ENCODE data around the gene DNAH17. TPM values are rescaled to one million over a fixed set of nuclear protein-coding genes. Genes with fewer than 3 reads are reported as not detected.

The DNAH17 gene
- total RNA-seq, 2 experiments from 2014 or later, result 0.41 to 0.45 TPM

- CTCF ChIA-PET, result no interaction called here
- ATAC-seq (no peak), DNase-seq (no peak)
- H3K9me3 Mint-ChIP-seq, result no peaks in the 10 kb centered on the region
- TF ChIP-seq, protein P1, sequence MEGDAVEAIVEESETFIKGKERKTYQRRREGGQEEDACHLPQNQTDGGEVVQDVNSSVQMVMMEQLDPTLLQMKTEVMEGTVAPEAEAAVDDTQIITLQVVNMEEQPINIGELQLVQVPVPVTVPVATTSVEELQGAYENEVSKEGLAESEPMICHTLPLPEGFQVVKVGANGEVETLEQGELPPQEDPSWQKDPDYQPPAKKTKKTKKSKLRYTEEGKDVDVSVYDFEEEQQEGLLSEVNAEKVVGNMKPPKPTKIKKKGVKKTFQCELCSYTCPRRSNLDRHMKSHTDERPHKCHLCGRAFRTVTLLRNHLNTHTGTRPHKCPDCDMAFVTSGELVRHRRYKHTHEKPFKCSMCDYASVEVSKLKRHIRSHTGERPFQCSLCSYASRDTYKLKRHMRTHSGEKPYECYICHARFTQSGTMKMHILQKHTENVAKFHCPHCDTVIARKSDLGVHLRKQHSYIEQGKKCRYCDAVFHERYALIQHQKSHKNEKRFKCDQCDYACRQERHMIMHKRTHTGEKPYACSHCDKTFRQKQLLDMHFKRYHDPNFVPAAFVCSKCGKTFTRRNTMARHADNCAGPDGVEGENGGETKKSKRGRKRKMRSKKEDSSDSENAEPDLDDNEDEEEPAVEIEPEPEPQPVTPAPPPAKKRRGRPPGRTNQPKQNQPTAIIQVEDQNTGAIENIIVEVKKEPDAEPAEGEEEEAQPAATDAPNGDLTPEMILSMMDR (IDR thresholded peaks at IDR 0.05), result no peak
- H3K27me3 Mint-ChIP-seq, result no peaks in the 10 kb centered on the region
- H3K4me3 Mint-ChIP-seq, result no peak overlapping the region
- no peaks in the 10 kb centered on the region for H3K36me3 Mint-ChIP-seq (ENCODE audit: low read depth)
- no peaks in the 10 kb centered on the region for H3K4me1 Mint-ChIP-seq (ENCODE audit: low read depth)
- POLR2A ChIA-PET, result no interaction called here
- no peak overlapping the region for H3K27ac Mint-ChIP-seq
- intact Hi-C loops (cut with micrococcal nuclease), result no loop called here
Measured at GRCh38 chr17:78616946-78617345, 39.8 kb upstream of the DNAH17 start.

DNA sequence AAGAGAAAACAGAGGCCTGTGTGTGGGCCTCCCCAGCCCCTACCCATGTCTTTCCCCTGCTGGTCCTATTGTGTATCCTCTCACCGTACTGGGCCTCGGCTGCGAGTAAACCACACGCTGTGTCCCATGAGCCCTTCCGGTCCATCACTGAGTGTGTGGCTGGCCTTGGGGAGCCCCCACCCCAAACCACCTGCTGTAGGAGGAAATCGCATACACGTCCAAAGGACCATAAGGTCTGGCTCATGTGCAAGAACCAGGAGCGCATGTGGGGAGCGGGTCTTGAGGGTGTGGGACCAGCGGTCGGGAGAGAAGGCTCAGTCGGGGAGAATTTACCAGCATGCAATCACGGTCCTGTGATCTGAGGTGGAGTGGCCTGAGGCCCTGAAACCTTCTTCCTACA lies 38.4 kb upstream of the DNAH17 start:
- no peaks in the 10 kb centered on the region for H3K36me3 Mint-ChIP-seq (ENCODE audit: low read depth)

GRCh38 chr17:78613416-78613815 lies 36.2 kb upstream of the DNAH17 start:
- Mint-ChIP-seq H3K4me1 (ENCODE audit: low read depth) (no peaks in the 10 kb centered on the region), H3K4me3 (no peak overlapping the region), H3K9me3 (no peaks in the 10 kb centered on the region), H3K27ac (no peak overlapping the region), H3K27me3 (no peaks in the 10 kb centered on the region), H3K36me3 (ENCODE audit: low read depth) (no peaks in the 10 kb centered on the region)
- CTCF ChIA-PET, result no interaction called here
- DNase-seq, result no peak
- POLR2A ChIA-PET, result no interaction called here
- ATAC-seq, result no peak
- intact Hi-C loops (cut with micrococcal nuclease), result no loop called here
- TF ChIP-seq, protein P1 (IDR thresholded peaks at IDR 0.05), result no peak

More for the DNA sequence above, 38.4 kb upstream of the DNAH17 start:
- TF ChIP-seq, protein P1 (IDR thresholded peaks at IDR 0.05), result no peak
- Mint-ChIP-seq H3K9me3 (no peaks in the 10 kb centered on the region), H3K4me3 (no peak overlapping the region), H3K27ac (no peak overlapping the region), H3K4me1 (ENCODE audit: low read depth) (no peaks in the 10 kb centered on the region), H3K27me3 (no peaks in the 10 kb centered on the region)
- intact Hi-C loops (cut with micrococcal nuclease), result no loop called here
- DNase-seq, result no peak
- CTCF ChIA-PET, result no interaction called here
- POLR2A ChIA-PET, result no interaction called here
- ATAC-seq, result no peak

DNA sequence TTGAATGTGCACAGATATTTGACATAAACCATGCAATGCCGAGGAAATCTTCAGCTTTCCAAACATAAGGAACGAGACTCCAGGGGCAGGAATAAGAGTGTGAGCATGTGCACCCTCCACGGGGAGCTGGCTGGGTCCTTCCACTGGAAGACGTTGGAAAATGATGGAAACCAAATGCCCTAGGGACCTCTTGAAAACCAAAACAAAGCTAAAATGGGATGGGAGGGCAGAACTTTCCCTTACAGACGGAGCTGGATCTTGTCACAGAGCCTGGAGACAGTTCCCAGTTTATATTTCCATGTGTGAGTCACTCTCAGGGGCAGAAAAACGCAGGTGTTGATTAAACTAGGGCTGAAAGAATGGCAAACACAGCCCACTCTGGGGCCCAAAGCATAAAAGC lies 34.4 kb upstream of the DNAH17 start:
- ChIA-PET POLR2A (no interaction called here), CTCF (interaction anchor here (0.8 kb wide), 1 partner anchor 24 kb away, joined by 3 read pairs; no protein-coding TSS in a partner anchor)
- H3K4me3 Mint-ChIP-seq, result no peak overlapping the region
- H3K27me3 Mint-ChIP-seq, result no peaks in the 10 kb centered on the region
- intact Hi-C loops (cut with micrococcal nuclease), result no loop called here
- H3K4me1 Mint-ChIP-seq (ENCODE audit: low read depth), result no peaks in the 10 kb centered on the region
- H3K9me3 Mint-ChIP-seq, result no peaks in the 10 kb centered on the region
- DNase-seq (no peak), ATAC-seq (no peak)
- TF ChIP-seq, protein P1 (IDR thresholded peaks at IDR 0.05), result no peak
- no peaks in the 10 kb centered on the region for H3K36me3 Mint-ChIP-seq (ENCODE audit: low read depth)
- H3K27ac Mint-ChIP-seq, result no peak overlapping the region

- DNase-seq (no peak), ATAC-seq (no peak)
- Mint-ChIP-seq H3K4me1 (ENCODE audit: low read depth) (no peaks in the 10 kb centered on the region), H3K4me3 (no peak overlapping the region), H3K36me3 (ENCODE audit: low read depth) (no peaks in the 10 kb centered on the region), H3K27me3 (no peaks in the 10 kb centered on the region), H3K27ac (no peak overlapping the region), H3K9me3 (no peaks in the 10 kb centered on the region)
- ChIA-PET CTCF (no interaction called here), POLR2A (no interaction called here)
- intact Hi-C loops (cut with micrococcal nuclease), result no loop called here
- TF ChIP-seq, protein P1 (IDR thresholded peaks at IDR 0.05), result no peak
Measured at GRCh38 chr17:78610951-78611511, 33.8 kb upstream of the DNAH17 start.
